Esophagus squamous epithelium (tissue), 5 donors: Measurements from ENCODE around the gene TPO. TPM values are rescaled to one million over a fixed set of nuclear protein-coding genes. Genes with fewer than 3 reads are reported as not detected.

Source experiments
- DNase-seq: peaks from one replicate; lab custom pipeline; 2025; lab: John Stamatoyannopoulos, UW
- H3K27ac ChIP-seq, 4 donors: fragments of 200-600 bp; sonication (generic); one replicate each; pipeline ENCODE4 v1.5.1; 2016 to 2019; ENCODE audit warnings: mild to moderate bottlenecking in 1 of 4
- H3K27me3 ChIP-seq, 4 donors: fragments of 200-600 bp; sonication (generic); 1 replicate in 3 of 4; 2 replicates in 1 of 4; pipeline versions ENCODE4 v1.5.1 to v1.6.0; 2017 to 2021; ENCODE audit warnings: antibody characterized with exemption in 1 of 4
- H3K36me3 ChIP-seq, 3 donors: fragments of 200-600 bp; sonication (generic); one replicate each; pipeline ENCODE4 v1.5.1; 2016 to 2019
- H3K4me1 ChIP-seq, 3 donors: fragments of 200-600 bp; sonication (generic); one replicate each; pipeline ENCODE4 v1.5.1; 2017 to 2019
- H3K4me3 ChIP-seq, 4 donors: fragments of 200-600 bp; sonication (generic); 1 replicate in 3 of 4; 2 replicates in 1 of 4; pipeline ENCODE4 v1.5.1; 2016 to 2019; ENCODE audit warnings: mild to moderate bottlenecking in 2 of 4, moderate library complexity in 1 of 4
- H3K9me3 ChIP-seq, 3 donors: fragments of 200-600 bp; sonication (generic); one replicate each; pipeline ENCODE4 v1.5.1; 2016 to 2019
- POLR2A ChIP-seq, 4 donors: fragments of 450-650 bp; IDR thresholded peaks; one replicate each; pipeline ENCODE4 v1.6.1; 2017; ENCODE audit warnings: antibody characterized with exemption in 4 of 4, mild to moderate bottlenecking in 4 of 4, moderate library complexity in 3 of 4
- WGBS, 2 donors: methylation state at CpG; one replicate each; pipeline ENCODE4 v1.1.5; 2018; 5-methylcytosine and 5-hydroxymethylcytosine counted together
- intact Hi-C: fragments of 100-400 bp; cut with DNase I; formaldehyde crosslinking; loops from one replicate; pipeline ENCODE4 v1.15.0; 2022
- total RNA-seq, 4 donors: library from RNA; depleted of rRNA; stranded (reverse); fragments of >200 nt; gene quantifications; one replicate each; pipeline ENCODE4 v1.1.0, GENCODE V29; 2016
- TF ChIP-seq, protein P1 (sequence below), 6 experiments: fragments of 450-650 bp in 4 of 6; fragments of 200-600 bp in 2 of 6; sonication (generic) in 2 of 6; IDR thresholded peaks; one replicate each; pipeline ENCODE4 v1.5.1; 2016 to 2019; ENCODE audit warnings: antibody characterized with exemption in 6 of 6, mild to moderate bottlenecking in 4 of 6, moderate library complexity in 4 of 6
- donor health status: DM: yes; HTN: yes; CAD: no.

Gene TPO
- total RNA-seq, 4 donors from 2014 or later: 0.31 to 4.6 (median 2.7) TPM

GRCh38 chr2:1402064-1402463 is 11.2 kb upstream of the TPO start:
- no peak for DNase-seq
- intact Hi-C loops: no loop called here
- 80 to 92% methylated on average over 4 to 6 of the region's 9 CpGs for WGBS, 2 donors
- H3K36me3 ChIP-seq: no peaks in the 10 kb centered on the region
- no peaks in the 10 kb centered on the region for H3K9me3 ChIP-seq
- no peak for TF ChIP-seq POLR2A (IDR thresholded peaks at IDR 0.05)
- TF ChIP-seq, protein P1, sequence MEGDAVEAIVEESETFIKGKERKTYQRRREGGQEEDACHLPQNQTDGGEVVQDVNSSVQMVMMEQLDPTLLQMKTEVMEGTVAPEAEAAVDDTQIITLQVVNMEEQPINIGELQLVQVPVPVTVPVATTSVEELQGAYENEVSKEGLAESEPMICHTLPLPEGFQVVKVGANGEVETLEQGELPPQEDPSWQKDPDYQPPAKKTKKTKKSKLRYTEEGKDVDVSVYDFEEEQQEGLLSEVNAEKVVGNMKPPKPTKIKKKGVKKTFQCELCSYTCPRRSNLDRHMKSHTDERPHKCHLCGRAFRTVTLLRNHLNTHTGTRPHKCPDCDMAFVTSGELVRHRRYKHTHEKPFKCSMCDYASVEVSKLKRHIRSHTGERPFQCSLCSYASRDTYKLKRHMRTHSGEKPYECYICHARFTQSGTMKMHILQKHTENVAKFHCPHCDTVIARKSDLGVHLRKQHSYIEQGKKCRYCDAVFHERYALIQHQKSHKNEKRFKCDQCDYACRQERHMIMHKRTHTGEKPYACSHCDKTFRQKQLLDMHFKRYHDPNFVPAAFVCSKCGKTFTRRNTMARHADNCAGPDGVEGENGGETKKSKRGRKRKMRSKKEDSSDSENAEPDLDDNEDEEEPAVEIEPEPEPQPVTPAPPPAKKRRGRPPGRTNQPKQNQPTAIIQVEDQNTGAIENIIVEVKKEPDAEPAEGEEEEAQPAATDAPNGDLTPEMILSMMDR (IDR thresholded peaks at IDR 0.05): no peak
- H3K4me3 ChIP-seq: no peak overlapping the region
- peaks cover 0 to 10% (median 0%) of the 10 kb centered on the region in 3 donors for H3K4me1 ChIP-seq
- H3K27ac ChIP-seq: no peak overlapping the region
- no peaks in the 10 kb centered on the region for H3K27me3 ChIP-seq

- Histone ChIP-seq H3K36me3 (no peaks in the 10 kb centered on the region), H3K27me3 (no peaks in the 10 kb centered on the region), H3K4me1 (peaks cover 0 to 10% (median 0%) of the 10 kb centered on the region in 3 donors), H3K9me3 (no peaks in the 10 kb centered on the region), H3K27ac (no peak overlapping the region), H3K4me3 (no peak overlapping the region)
- TF ChIP-seq, protein P1 (IDR thresholded peaks at IDR 0.05): no peak
- no peak for TF ChIP-seq POLR2A (IDR thresholded peaks at IDR 0.05)
- DNase-seq: no peak
- intact Hi-C loops: no loop called here
- WGBS, 2 donors: 77 to 92% methylated on average over 5 to 7 of the region's 12 CpGs
Measured at GRCh38 chr2:1403565-1403964, 9.7 kb upstream of the TPO start.

- Histone ChIP-seq H3K9me3 (no peaks in the 10 kb centered on the region), H3K4me1 (peaks cover 0 to 10% (median 0%) of the 10 kb centered on the region in 3 donors), H3K36me3 (no peaks in the 10 kb centered on the region), H3K4me3 (no peak overlapping the region), H3K27me3 (no peaks in the 10 kb centered on the region), H3K27ac (no peak overlapping the region)
- intact Hi-C loops: no loop called here
- WGBS, 2 donors: 43 to 49% methylated on average over 1 of the region's 1 CpG
- TF ChIP-seq, protein P1 (IDR thresholded peaks at IDR 0.05): no peak
- no peak for TF ChIP-seq POLR2A (IDR thresholded peaks at IDR 0.05)
- DNase-seq: no peak
Measured at GRCh38 chr2:1405124-1405523, 8.1 kb upstream of the TPO start.

DNA sequence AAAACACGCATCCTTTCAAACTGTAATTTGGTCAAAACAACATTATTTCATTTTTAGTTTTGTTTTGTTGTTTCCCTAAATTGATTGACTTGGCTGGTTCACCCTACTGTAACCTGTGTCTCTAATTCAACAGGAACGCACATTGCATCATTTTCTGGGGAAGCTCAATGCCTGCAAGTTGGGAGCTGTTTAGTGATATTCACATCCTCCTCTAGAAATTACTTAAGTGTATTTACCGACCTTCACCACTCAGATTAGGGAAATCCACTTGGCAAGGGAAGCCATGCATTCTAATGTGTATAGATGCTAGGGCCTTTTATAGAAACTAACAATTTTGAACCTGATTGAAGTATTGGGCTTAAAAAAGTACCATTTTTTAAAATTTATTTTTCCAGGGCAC is 7.3 kb upstream of the TPO start:
- H3K4me3 ChIP-seq: no peak overlapping the region
- no peaks in the 10 kb centered on the region for H3K9me3 ChIP-seq
- no peaks in the 10 kb centered on the region for H3K27me3 ChIP-seq
- TF ChIP-seq, protein P1 (IDR thresholded peaks at IDR 0.05): no peak
- no peak for TF ChIP-seq POLR2A (IDR thresholded peaks at IDR 0.05)
- intact Hi-C loops: no loop called here
- no peak overlapping the region for H3K27ac ChIP-seq
- WGBS, 2 donors: 35 to 43% methylated on average over 3 of the region's 3 CpGs
- H3K36me3 ChIP-seq: no peaks in the 10 kb centered on the region
- DNase-seq: no peak
- peaks cover 0 to 10% (median 0%) of the 10 kb centered on the region in 3 donors for H3K4me1 ChIP-seq

GRCh38 chr2:1406434-1406833 is 6.8 kb upstream of the TPO start:
- no peak for DNase-seq
- intact Hi-C loops: no loop called here
- 38 to 58% methylated on average over 1 to 2 of the region's 2 CpGs for WGBS, 2 donors
- Histone ChIP-seq H3K4me1 (peaks cover 0 to 10% (median 0%) of the 10 kb centered on the region in 3 donors), H3K36me3 (no peaks in the 10 kb centered on the region), H3K4me3 (no peak overlapping the region), H3K27me3 (no peaks in the 10 kb centered on the region), H3K9me3 (no peaks in the 10 kb centered on the region), H3K27ac (peak overlapping the region in 1 of 4 donors; percentile 44)
- TF ChIP-seq POLR2A (IDR thresholded peaks at IDR 0.05): no peak
- TF ChIP-seq, protein P1 (IDR thresholded peaks at IDR 0.05): no peak
